ENCODE results near the gene TMEM178A. TPM values are rescaled to one million over a fixed set of nuclear protein-coding genes. Genes with fewer than 3 reads are reported as not detected.
A peak's percentile ranks its signal among the peaks of the same experiment; 100 is the strongest.

TMEM178A gene
- total RNA-seq, 1 experiment from 2014 or later, result 0.86 TPM

DNA sequence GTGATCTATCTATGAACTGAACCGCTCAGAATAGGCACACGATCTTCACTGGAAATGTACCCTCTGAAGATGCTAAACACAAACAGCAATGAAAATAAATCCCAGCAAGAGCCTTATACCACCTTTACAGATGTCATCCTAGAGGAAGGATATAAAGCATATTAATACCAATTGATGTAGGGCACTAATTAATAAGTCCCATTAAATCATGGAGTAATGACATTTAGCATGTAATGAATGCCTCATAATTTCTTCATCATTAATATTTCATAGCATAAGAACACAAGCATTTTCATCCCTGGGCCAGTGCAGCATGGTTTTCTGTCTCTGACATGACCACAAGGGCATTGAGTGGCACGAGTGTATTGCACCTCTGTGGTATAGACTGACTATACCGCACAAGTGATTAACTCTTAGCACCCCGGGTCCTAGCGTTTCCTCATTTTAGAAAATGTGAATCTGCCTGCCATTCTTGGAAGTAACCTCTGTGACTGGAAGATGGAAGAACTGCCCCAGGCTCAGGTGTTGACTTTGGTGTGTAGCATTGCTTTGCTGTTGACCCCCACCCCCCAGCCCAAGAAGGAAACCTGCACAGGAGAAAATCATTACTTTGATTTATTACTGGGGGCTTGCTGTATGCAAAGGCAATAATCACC lies 1.4 kb upstream of the TMEM178A start:
- DNase-seq (ENCODE audit: unreplicated experiment), result no peak
- ChIA-PET CTCF (interaction anchor here (0.6 kb wide), 1 partner anchor 193 kb away, joined by 3 read pairs; no protein-coding TSS in a partner anchor), POLR2A (interaction anchor here (0.8 kb wide), 1 partner anchor 33 kb away, joined by 3 read pairs; no protein-coding TSS in a partner anchor)
- no peak overlapping the region for H3K4me3 Mint-ChIP-seq (ENCODE audit: unreplicated experiment)
- H3K9me3 Mint-ChIP-seq (ENCODE audit: unreplicated experiment), result no peaks in the 10 kb centered on the region
- peaks cover 50% of the 10 kb centered on the region for H3K27me3 Mint-ChIP-seq (ENCODE audit: insufficient read depth, unreplicated experiment)
- no peak overlapping the region for H3K27ac Mint-ChIP-seq (ENCODE audit: low read depth, unreplicated experiment)
- H3K4me1 Mint-ChIP-seq (ENCODE audit: insufficient read depth, unreplicated experiment), result peaks cover 12% of the 10 kb centered on the region
- no peaks in the 10 kb centered on the region for H3K36me3 Mint-ChIP-seq (ENCODE audit: insufficient read depth, unreplicated experiment)
- TF ChIP-seq, protein P1, sequence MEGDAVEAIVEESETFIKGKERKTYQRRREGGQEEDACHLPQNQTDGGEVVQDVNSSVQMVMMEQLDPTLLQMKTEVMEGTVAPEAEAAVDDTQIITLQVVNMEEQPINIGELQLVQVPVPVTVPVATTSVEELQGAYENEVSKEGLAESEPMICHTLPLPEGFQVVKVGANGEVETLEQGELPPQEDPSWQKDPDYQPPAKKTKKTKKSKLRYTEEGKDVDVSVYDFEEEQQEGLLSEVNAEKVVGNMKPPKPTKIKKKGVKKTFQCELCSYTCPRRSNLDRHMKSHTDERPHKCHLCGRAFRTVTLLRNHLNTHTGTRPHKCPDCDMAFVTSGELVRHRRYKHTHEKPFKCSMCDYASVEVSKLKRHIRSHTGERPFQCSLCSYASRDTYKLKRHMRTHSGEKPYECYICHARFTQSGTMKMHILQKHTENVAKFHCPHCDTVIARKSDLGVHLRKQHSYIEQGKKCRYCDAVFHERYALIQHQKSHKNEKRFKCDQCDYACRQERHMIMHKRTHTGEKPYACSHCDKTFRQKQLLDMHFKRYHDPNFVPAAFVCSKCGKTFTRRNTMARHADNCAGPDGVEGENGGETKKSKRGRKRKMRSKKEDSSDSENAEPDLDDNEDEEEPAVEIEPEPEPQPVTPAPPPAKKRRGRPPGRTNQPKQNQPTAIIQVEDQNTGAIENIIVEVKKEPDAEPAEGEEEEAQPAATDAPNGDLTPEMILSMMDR (IDR thresholded peaks at IDR 0.05; ENCODE audit: unreplicated experiment), result no peak
- intact Hi-C loops (cut with micrococcal nuclease), result no loop called here
- BruUV-seq (replicated peaks), result no TSS peak

- intact Hi-C loops (cut with micrococcal nuclease), result no loop called here
- no TSS peak for BruUV-seq (replicated peaks)
- H3K4me1 Mint-ChIP-seq (ENCODE audit: insufficient read depth, unreplicated experiment), result peaks cover 12% of the 10 kb centered on the region
- H3K27me3 Mint-ChIP-seq (ENCODE audit: insufficient read depth, unreplicated experiment), result peaks cover 57% of the 10 kb centered on the region
- H3K36me3 Mint-ChIP-seq (ENCODE audit: insufficient read depth, unreplicated experiment), result no peaks in the 10 kb centered on the region
- POLR2A ChIA-PET, result no interaction called here
- CTCF ChIA-PET, result no interaction called here
- TF ChIP-seq, protein P1 (IDR thresholded peaks at IDR 0.05; ENCODE audit: unreplicated experiment), result no peak
- DNase-seq (ENCODE audit: unreplicated experiment), result no peak
- peak overlapping the region; percentile 54 for H3K4me3 Mint-ChIP-seq (ENCODE audit: unreplicated experiment)
- H3K9me3 Mint-ChIP-seq (ENCODE audit: unreplicated experiment), result no peaks in the 10 kb centered on the region
- H3K27ac Mint-ChIP-seq (ENCODE audit: low read depth, unreplicated experiment), result no peak overlapping the region
Observed at GRCh38 chr2:39664888-39665591, 677 bp upstream of the TMEM178A start.

DNA sequence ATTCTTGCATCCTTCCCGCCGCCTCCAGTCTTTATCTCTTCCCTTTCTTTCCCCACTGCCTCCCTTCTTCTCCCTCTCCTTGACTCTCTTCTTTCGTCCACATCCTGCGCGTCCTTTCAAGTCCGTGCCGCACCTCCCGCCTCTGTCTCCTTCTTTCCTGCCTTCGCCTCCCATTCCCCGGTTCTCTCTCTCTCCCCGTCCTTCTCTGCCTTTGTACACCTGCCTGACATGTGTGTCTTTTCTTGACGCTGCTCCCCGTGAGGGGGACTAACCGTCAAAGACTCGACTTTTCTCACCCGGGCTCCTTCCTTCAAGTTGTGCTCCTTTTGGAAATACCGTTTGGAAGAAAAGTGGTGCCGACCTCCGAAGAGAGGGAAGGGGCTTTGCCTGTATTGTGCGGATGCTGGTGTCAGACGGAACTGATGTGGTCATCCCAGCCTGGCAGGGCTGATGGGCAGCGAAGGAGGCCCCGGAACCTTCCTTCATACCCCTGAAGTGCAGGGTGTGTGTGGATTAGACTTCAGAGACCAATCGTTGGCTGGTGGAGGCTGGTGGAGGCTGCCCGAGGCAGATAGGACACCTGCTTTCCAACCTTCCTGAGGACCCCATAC lies 879 bp downstream of the TMEM178A start:
- POLR2A ChIA-PET, result no interaction called here
- Mint-ChIP-seq H3K36me3 (ENCODE audit: insufficient read depth, unreplicated experiment) (no peaks in the 10 kb centered on the region), H3K4me3 (ENCODE audit: unreplicated experiment) (peak overlapping the region; percentile 68), H3K9me3 (ENCODE audit: unreplicated experiment) (no peaks in the 10 kb centered on the region), H3K4me1 (ENCODE audit: insufficient read depth, unreplicated experiment) (peaks cover 12% of the 10 kb centered on the region), H3K27ac (ENCODE audit: low read depth, unreplicated experiment) (peak overlapping the region; percentile 18), H3K27me3 (ENCODE audit: insufficient read depth, unreplicated experiment) (peaks cover 71% of the 10 kb centered on the region)
- TF ChIP-seq, protein P1 (IDR thresholded peaks at IDR 0.05; ENCODE audit: unreplicated experiment), result no peak
- no TSS peak for BruUV-seq (replicated peaks)
- CTCF ChIA-PET, result no interaction called here
- intact Hi-C loops (cut with micrococcal nuclease), result no loop called here
- no peak for DNase-seq (ENCODE audit: unreplicated experiment)

DNA sequence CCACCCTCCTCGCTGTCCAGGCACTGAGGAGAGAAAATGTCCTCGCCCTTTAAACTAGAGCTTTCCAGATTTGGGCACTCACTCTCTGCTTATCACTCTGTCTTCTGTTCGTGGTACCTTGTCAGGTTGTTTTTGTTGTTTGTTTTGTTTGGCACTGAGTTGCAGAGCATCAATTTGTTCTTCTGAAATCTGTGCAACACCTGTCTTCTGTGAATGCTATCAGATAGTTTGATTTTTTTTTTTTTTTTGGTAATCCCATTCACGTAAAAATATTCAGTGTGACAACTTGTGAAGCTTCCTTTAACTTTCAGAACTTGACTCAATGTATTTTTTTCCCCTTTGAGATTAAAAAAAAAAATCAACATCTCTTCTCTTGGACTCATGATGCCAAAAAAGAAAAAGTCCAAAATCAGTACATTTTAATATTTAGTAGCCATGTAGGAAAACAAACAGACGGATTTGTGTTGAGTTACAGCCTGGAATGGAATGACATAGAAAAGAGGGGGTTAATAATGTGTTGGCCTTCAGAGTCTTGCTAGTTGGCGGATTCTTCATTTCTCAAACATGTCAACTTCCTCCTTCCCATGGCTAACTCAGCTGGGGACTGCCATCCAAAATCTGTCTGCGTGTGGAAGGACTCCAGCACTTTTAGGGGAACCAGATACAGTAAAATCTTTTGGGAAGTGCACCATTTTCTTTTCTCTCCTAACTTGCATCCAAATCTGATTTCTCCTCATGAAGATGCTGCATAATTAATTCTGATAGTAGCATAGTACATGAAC lies 1.6 kb downstream of the TMEM178A start:
- peaks cover 12% of the 10 kb centered on the region for H3K4me1 Mint-ChIP-seq (ENCODE audit: insufficient read depth, unreplicated experiment)
- H3K27me3 Mint-ChIP-seq (ENCODE audit: insufficient read depth, unreplicated experiment), result peaks cover 78% of the 10 kb centered on the region
- CTCF ChIA-PET, result no interaction called here
- H3K9me3 Mint-ChIP-seq (ENCODE audit: unreplicated experiment), result no peaks in the 10 kb centered on the region
- intact Hi-C loops (cut with micrococcal nuclease), result no loop called here
- BruUV-seq (replicated peaks), result no TSS peak
- no peaks in the 10 kb centered on the region for H3K36me3 Mint-ChIP-seq (ENCODE audit: insufficient read depth, unreplicated experiment)
- H3K4me3 Mint-ChIP-seq (ENCODE audit: unreplicated experiment), result peak overlapping the region; percentile 68
- POLR2A ChIA-PET, result no interaction called here
- no peak overlapping the region for H3K27ac Mint-ChIP-seq (ENCODE audit: low read depth, unreplicated experiment)
- DNase-seq (ENCODE audit: unreplicated experiment), result no peak
- TF ChIP-seq, protein P1 (IDR thresholded peaks at IDR 0.05; ENCODE audit: unreplicated experiment), result no peak
